Neural crest cell (in vitro differentiated cells): ENCODE data around the gene TNXB. TPM values are rescaled to one million over a fixed set of nuclear protein-coding genes. Genes with fewer than 3 reads are reported as not detected.
"Not testable (repeated sequence)": the region's sequence is repeated elsewhere in the genome, so short reads cannot be mapped to it uniquely, and the experiment has no call there.

Experiments
- DNase-seq: peaks from one replicate; pipeline ENCODE4 v3.0.0; 2021; ENCODE audit warnings: low read depth, mixed read lengths, low spot score
- H3K27ac Mint-ChIP-seq: one replicate; pipeline ENCODE4 v1.8.0; 2021; ENCODE audit warnings: mild to moderate bottlenecking, mixed read lengths; ENCODE audit not compliant: unreplicated experiment
- H3K27me3 Mint-ChIP-seq: 2 replicates; pipeline ENCODE4 v1.8.0; 2021; ENCODE audit warnings: low read depth, mild to moderate bottlenecking, mixed read lengths
- H3K36me3 Mint-ChIP-seq: 2 replicates; pipeline ENCODE4 v1.8.0; 2021; ENCODE audit warnings: low read depth, mild to moderate bottlenecking, mixed read lengths
- H3K4me1 Mint-ChIP-seq: 2 replicates; pipeline ENCODE4 v1.8.0; 2021; ENCODE audit warnings: mixed read lengths
- H3K4me3 Mint-ChIP-seq: one replicate; pipeline ENCODE4 v1.8.0; 2021; ENCODE audit warnings: mild to moderate bottlenecking, mixed read lengths
- H3K9me3 Mint-ChIP-seq: 2 replicates; pipeline ENCODE4 v1.8.0; 2021; ENCODE audit warnings: mixed read lengths
- total RNA-seq: library from RNA; stranded (reverse); gene quantifications from 2 replicates; pipeline ENCODE4 v1.2.1, GENCODE V29; 2021

The TNXB gene
- total RNA-seq, 1 donor from 2014 or later, result 6.6 TPM

DNA sequence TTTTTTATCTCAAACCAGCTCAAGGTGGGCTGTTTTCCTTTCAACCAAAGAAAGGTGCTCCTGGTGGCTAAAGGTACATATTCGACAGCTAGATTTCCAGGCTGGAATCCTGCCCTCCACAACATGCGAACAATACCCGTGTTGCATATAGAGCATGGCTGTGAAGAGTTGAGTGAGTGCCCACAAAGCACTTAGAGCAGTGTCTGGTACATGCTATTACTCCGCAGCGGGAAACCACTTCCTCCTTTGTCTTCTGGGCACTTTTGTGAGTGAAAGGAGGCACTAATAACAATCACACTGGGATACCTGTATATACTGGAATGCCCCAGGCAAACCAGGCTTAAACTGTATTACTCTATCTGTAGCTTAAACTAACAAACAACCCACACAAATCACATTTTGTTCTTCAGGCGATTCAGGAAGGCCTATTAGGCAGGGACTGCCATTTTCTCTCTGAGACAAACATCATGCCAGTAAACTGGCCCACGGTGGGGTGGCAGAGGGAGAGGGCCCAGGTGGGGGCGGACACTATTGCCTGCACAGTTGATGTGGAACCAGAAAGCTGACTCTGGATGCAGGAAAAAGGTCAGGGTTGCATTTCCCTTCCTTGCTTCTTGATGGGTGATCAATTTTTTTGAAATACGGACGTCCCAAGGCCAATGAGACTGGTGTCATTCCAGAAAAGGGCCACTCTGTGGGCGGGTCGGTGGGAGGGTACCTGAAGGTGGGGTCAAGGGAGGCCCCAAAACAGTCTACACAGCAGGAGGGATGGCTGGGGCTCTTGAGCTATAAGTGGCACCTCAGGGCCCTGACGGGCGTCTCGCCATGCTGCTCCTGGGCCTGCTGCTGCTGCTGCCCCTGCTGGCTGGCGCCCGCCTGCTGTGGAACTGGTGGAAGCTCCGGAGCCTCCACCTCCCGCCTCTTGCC, 71.3 kb downstream of the TNXB start, which contains the start of gene CYP21A2:
Gene CYP21A2 (plus strand): TSS at position 818 of the 927 bp plus-strand sequence. CDS start 8 bp downstream, at position 826.
- not testable (repeated sequence) for DNase-seq, H3K36me3 Mint-ChIP-seq, H3K27ac Mint-ChIP-seq, H3K27me3 Mint-ChIP-seq, H3K9me3 Mint-ChIP-seq, H3K4me3 Mint-ChIP-seq, H3K4me1 Mint-ChIP-seq

DNA sequence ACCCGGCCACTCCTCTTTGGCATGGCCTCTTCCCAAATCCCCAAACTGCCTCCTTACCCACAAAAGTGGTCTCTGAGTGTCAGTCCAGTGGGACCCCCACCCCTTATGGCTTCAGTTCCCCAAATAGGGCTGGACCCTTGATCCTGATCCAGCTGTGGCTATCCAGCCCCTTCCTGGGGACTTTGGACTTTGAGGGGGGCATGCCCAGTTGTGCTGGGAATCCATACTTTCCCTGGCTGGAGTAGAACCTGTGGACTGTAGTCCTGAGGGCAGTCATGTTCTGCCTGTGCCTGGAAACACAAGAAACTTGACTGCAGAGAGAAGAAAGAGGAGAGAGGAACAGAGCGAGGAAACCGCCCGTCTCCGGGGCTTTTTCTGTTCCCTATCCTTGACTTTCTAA, 72.0 kb downstream of the TNXB start:
- DNase-seq, H3K27ac Mint-ChIP-seq, H3K36me3 Mint-ChIP-seq, H3K27me3 Mint-ChIP-seq, H3K9me3 Mint-ChIP-seq, H3K4me1 Mint-ChIP-seq, H3K4me3 Mint-ChIP-seq: not testable (repeated sequence)

DNA sequence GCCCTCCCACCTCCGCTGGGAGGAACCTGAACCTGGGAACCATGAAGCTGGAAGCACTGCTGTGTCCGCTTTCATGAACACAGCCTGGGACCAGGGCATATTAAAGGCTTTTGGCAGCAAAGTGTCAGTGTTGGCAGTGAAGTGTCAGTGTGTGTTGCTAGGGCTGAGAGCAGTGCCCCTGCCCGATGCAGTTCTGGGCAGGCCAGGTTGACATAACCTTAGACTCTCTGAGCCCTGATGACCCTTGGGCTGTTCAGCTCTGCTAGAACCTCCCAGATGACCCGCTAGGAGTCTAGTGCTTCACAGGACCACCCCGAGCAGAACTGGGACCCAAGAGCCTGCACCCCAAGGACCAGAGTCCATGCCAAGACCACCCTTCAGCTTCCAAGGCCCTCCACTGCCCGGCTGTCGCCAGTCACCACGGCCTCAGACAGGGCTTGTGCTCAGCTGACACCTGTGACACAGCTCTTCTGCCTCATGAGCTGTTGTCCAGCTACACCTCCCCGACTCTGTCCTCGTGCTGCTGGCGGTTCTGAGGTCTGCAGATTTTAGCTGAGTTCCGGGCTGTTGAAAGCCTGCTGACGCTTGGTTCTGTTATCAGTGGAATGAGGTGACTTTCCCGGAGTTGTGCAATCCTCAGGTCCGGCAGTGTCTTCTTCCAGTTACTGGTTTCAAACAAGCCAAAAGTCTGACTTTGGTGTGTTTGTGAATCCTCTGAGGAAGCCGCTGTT, 73.7 kb downstream of the TNXB start:
- not testable (repeated sequence) for H3K4me3 Mint-ChIP-seq, H3K36me3 Mint-ChIP-seq, H3K27me3 Mint-ChIP-seq, H3K9me3 Mint-ChIP-seq, H3K27ac Mint-ChIP-seq, DNase-seq, H3K4me1 Mint-ChIP-seq

DNA sequence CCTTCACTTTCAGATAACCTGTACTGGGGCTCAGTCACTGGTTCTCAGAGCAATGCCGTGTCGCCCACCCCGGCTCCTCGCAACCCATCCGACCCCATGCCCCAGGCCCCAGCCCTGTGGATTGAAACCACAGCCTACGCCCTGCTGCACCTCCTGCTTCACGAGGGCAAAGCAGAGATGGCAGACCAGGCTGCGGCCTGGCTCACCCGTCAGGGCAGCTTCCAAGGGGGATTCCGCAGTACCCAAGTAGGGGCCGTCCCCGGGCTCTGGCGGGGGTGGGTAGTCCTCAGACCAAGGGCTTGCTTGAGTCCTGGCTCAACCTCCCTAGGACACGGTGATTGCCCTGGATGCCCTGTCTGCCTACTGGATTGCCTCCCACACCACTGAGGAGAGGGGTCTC, 79.6 kb downstream of the TNXB start:
- not testable (repeated sequence) for H3K4me1 Mint-ChIP-seq, H3K27me3 Mint-ChIP-seq, H3K9me3 Mint-ChIP-seq, H3K36me3 Mint-ChIP-seq, DNase-seq, H3K27ac Mint-ChIP-seq, H3K4me3 Mint-ChIP-seq

DNA sequence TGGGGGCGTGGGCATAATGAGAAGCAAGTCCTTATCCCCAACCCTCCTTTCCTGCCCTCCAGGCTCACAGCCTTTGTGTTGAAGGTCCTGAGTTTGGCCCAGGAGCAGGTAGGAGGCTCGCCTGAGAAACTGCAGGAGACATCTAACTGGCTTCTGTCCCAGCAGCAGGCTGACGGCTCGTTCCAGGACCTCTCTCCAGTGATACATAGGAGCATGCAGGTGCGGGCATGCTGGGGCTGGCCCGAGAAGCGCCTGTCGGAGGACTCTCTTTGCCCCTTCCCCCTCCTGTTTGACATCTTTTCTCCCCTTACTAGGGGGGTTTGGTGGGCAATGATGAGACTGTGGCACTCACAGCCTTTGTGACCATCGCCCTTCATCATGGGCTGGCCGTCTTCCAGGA, 80.5 kb downstream of the TNXB start:
- H3K9me3 Mint-ChIP-seq, H3K4me3 Mint-ChIP-seq, H3K4me1 Mint-ChIP-seq, DNase-seq, H3K36me3 Mint-ChIP-seq, H3K27me3 Mint-ChIP-seq, H3K27ac Mint-ChIP-seq: not testable (repeated sequence)

DNA sequence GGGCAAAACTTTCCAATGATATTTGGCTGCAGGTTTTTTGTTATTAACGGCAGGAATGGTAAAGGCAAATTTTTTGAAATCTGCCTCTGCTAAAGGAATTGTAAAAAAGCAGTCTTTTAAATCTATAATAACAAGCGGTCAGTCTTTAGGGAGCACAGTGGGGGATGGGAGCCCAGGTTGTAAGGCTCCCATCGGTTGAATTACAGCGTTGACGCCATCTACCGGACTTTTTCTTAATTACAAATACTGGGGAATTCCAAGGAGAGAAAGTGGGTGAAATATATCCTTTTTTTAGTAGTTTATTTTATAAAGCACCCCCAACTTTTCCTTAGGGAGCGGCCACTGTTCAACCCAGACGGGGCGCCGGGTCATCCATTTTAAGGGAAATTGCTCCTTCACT, 87.0 kb downstream of the TNXB start:
- H3K27me3 Mint-ChIP-seq, H3K4me1 Mint-ChIP-seq, H3K27ac Mint-ChIP-seq, DNase-seq, H3K36me3 Mint-ChIP-seq, H3K4me3 Mint-ChIP-seq, H3K9me3 Mint-ChIP-seq: not testable (repeated sequence)

DNA sequence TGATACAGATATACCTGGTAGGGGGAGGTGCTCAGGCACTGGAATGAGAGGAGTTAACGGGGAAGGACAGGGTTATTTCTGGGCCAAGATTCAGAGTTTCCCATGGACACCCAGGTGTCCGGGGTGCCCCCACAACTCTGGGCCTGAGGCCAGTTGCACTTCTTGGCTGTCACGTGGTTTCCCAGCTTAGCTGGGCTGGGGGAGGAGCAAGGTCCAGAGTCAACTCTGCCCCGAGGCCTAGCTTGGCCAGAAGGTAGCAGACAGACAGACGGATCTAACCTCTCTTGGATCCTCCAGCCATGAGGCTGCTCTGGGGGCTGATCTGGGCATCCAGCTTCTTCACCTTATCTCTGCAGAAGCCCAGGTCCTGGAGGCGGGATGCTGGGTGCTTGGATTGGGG, 94.6 kb downstream of the TNXB start, which contains the start of gene C4B:
Gene C4B (plus strand): TSS at position 249 of the 400 bp plus-strand sequence. CDS start 51 bp downstream, at position 300.
- not testable (repeated sequence) for H3K9me3 Mint-ChIP-seq, H3K4me3 Mint-ChIP-seq, H3K27ac Mint-ChIP-seq, H3K4me1 Mint-ChIP-seq, DNase-seq, H3K27me3 Mint-ChIP-seq, H3K36me3 Mint-ChIP-seq

DNA sequence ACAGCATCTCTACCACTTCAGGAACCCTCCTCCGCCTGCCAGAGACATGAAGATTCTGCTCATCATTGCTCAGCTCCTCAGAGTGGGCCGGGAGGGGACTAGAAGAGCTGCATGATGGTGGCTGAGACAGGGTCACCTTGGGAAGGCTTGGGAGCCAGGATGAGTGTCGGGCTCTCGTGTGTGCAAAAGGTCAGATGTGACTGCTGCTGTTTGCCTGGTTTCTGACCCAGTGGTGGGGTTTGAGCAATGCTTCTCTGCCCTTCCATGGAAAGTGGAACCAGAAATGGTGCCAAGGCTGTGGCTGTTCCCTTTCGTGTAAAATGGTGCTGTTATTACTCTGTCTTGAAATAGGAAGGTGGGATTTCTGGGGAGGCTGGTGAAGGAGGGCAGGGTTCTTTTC, 95.4 kb downstream of the TNXB start:
- not testable (repeated sequence) for H3K27me3 Mint-ChIP-seq, DNase-seq, H3K4me3 Mint-ChIP-seq, H3K9me3 Mint-ChIP-seq, H3K36me3 Mint-ChIP-seq, H3K27ac Mint-ChIP-seq, H3K4me1 Mint-ChIP-seq

DNA sequence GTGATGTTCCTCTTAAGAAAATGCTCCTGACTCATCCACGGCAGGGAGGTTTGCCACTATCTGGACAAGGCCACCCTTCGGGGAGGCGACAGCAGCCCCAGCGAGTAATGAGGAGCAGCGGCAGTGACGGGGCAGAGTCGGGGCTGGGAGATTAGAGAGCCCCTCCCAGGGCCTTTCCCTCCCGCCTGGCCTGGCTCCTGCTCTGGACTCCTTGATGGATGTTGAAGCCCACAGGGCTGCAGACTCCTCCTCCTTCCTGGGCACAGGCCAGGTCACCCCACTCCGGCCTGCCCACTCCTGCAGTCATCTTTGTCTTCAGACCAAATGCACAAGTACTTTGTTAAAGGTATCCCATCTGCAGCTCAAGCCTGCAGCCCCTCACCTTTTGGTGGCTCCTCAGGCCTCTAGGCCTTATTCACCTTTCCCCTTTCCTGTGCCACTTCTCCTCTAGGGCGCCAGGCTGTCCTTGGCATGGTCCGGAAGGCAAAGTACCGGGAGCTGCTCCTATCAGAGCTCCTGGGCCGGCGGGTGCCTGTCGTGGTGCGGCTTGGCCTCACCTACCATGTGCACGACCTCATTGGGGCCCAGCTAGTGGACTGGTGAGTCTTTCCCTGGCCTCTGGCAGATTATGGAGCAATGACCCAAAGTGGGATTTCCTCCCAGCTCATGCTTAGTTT, 96.1 kb downstream of the TNXB start:
- H3K27me3 Mint-ChIP-seq, DNase-seq, H3K9me3 Mint-ChIP-seq, H3K36me3 Mint-ChIP-seq, H3K4me3 Mint-ChIP-seq, H3K4me1 Mint-ChIP-seq: not testable (repeated sequence)
- peak overlapping the region; percentile 57 for H3K27ac Mint-ChIP-seq

DNA sequence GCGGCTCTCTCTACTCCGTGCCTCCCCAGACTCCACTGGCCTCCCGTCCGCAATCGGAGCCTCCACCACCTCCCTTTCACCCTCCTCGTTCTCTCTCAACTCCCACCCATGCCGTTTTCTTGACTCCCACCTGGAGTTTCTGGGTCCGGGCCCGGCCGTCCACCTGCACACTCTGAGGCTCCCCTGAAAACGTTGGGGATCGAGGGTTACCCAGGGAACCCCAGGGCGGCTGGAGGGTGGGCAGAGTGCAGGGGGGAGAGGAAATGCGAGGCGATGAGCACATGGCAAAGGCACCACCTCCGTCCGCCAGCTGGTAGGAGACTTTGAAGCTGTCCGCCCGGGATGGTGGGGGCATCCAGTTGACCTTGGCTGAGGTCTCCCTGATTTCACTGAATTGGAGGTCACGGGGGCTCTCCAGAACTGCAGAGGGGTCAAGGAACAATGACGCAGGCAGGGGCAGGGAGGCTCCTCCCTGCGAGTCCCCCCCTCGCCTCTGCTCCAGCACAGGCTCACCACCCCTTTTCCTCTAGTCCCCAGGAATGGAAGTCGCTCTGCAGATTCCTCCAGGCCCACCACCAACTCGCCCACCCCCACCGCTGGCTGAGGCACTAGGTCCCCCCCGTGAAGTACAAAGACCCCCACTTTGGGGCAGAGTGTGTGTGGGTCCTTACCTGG, 98.1 kb downstream of the TNXB start:
- not testable (repeated sequence) for H3K36me3 Mint-ChIP-seq, H3K27ac Mint-ChIP-seq, DNase-seq

DNA sequence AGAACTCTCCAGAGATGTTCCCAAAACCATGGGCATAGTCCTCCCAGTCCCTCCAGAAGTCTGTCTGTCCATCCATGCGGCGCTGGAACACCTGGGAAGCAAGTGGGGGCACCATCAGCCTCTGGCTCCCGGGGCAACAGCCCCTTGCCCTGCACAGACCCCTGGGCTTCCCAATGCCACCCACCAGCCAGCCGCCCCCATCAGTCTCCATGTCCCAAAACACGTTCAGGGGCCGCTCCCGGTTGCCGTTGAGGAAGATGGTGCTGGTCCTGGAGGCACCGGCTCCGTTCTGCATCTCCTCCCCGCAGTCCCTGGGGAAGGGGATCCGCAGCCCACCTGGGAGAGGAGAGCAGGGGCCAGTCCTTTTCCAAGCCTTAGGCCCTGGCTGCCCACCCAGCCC, 99.6 kb downstream of the TNXB start:
- H3K4me1 Mint-ChIP-seq, H3K27me3 Mint-ChIP-seq, H3K4me3 Mint-ChIP-seq, H3K27ac Mint-ChIP-seq, H3K36me3 Mint-ChIP-seq, DNase-seq, H3K9me3 Mint-ChIP-seq: not testable (repeated sequence)

More for the DNA sequence above, 98.1 kb downstream of the TNXB start:
- H3K27me3 Mint-ChIP-seq, H3K4me1 Mint-ChIP-seq, H3K9me3 Mint-ChIP-seq, H3K4me3 Mint-ChIP-seq: not testable (repeated sequence)

DNA sequence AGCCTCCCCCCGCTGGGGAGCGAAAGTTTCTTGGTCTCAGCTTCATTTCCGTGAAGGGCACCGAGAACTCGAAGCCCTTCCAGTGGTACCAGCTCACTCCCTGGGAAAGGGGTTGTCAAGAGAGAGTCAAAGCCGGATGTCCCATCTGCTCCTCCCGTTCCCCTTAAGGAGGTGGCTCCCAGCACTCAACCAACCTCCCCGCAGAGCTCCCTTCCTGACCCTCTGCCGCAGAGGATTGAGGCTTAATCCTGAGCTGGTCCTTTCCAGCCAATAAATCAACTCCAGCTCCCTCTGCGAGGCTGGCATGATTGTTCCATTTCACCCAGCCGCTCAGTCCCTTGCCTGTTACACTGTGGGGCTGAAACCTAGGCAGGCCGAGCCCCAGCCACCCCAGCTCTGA, 100.5 kb downstream of the TNXB start:
- H3K4me1 Mint-ChIP-seq, H3K36me3 Mint-ChIP-seq, H3K9me3 Mint-ChIP-seq, H3K27ac Mint-ChIP-seq, DNase-seq, H3K4me3 Mint-ChIP-seq, H3K27me3 Mint-ChIP-seq: not testable (repeated sequence)

DNA sequence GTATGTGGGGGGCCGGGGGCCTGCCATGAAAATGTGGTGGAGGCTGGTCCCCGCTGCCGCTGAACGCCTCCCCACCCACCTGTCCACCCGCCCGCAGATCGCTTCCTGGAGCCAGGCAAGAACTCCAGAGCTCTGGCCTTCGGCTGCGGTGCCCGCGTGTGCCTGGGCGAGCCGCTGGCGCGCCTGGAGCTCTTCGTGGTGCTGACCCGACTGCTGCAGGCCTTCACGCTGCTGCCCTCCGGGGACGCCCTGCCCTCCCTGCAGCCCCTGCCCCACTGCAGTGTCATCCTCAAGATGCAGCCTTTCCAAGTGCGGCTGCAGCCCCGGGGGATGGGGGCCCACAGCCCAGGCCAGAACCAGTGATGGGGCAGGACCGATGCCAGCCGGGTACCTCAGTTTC, 101.1 kb downstream of the TNXB start:
- not testable (repeated sequence) for H3K9me3 Mint-ChIP-seq, H3K27me3 Mint-ChIP-seq, DNase-seq, H3K27ac Mint-ChIP-seq, H3K36me3 Mint-ChIP-seq, H3K4me3 Mint-ChIP-seq, H3K4me1 Mint-ChIP-seq
